GM12865 (cell line): ENCODE results near the gene OTUD4.
A peak's percentile ranks its signal among the peaks of the same experiment; 100 is the strongest.

Source experiments
- DNase-seq: peaks from one replicate; pipeline ENCODE4 v3.0.0; 2010; ENCODE audit warnings: low read depth
- H3K4me3 ChIP-seq: 2 replicates; pipeline ENCODE4 v1.5.1; 2011; ENCODE audit warnings: mild to moderate bottlenecking, low read depth, low read length, control low read depth
- TF ChIP-seq, protein P1 (sequence below): IDR thresholded peaks from 2 replicates; pipeline ENCODE4 v1.5.1; 2011; ENCODE audit warnings: low read length, control low read depth, low read depth, inconsistent platforms; ENCODE audit not compliant: insufficient read depth; ENCODE audit errors: missing control alignments

The OTUD4 gene

DNA sequence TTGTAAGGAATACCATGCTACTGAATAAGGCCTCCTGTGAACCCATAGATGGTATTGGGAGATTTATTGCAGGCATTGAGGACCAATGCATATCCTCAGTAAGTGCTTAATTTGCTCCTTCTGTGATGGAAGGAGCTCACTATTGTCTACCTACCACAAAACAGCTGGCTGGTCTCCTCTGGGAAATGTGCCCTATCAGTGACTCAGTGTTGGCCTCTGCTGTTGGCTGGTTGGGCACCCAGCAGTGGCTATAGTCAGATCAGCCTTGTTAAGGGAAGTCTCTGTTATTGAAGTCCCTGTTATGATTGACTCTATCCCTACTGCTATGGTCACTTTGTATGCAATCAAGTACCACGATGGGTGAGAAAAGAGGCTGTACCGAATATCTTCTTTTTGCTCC lies 27.5 kb upstream of the OTUD4 start:
- DNase-seq, result no peak
- TF ChIP-seq, protein P1, sequence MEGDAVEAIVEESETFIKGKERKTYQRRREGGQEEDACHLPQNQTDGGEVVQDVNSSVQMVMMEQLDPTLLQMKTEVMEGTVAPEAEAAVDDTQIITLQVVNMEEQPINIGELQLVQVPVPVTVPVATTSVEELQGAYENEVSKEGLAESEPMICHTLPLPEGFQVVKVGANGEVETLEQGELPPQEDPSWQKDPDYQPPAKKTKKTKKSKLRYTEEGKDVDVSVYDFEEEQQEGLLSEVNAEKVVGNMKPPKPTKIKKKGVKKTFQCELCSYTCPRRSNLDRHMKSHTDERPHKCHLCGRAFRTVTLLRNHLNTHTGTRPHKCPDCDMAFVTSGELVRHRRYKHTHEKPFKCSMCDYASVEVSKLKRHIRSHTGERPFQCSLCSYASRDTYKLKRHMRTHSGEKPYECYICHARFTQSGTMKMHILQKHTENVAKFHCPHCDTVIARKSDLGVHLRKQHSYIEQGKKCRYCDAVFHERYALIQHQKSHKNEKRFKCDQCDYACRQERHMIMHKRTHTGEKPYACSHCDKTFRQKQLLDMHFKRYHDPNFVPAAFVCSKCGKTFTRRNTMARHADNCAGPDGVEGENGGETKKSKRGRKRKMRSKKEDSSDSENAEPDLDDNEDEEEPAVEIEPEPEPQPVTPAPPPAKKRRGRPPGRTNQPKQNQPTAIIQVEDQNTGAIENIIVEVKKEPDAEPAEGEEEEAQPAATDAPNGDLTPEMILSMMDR, result no peak

DNA sequence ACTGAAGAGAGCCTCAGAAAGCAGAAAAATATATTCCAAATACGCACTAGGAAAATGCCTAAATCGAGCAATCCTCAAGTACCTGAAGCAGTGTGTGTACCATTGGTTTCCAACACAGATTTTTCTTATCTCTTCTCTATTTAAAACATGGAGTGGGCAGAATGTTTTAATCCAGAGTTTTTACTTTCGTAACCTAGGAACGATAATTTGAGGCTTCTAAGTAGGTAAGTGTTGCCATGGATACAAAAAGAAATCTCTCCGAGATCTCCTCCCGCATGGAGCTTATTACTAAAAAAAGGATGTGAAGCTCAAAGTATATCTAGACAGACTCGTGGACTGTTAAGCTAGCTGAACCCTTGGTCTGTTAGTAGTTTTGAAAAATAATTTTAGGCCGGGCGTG lies 23.0 kb upstream of the OTUD4 start:
- TF ChIP-seq, protein P1, result no peak
- H3K4me3 ChIP-seq, result no peak overlapping the region
- no peak for DNase-seq

More for the DNA sequence above, 27.5 kb upstream of the OTUD4 start:
- no peak overlapping the region for H3K4me3 ChIP-seq

DNA sequence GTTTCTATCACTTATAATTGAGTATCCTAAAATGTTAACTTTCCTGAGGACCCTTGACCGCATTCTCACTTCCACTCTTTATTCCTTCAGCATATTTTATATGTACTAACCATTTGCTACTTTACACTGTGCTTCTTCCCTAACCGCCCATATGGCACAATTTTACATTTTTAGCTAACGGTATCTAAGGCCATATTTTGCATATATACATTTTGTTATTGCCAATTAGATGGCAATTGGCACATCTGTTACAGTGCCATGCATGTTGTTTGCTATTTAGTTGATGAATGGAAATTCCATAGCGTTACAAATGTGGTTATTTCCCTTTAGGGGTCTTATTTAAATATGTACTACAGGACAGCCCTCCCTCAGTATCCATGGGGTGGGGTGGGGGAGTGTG lies 20.0 kb upstream of the OTUD4 start:
- TF ChIP-seq, protein P1, result no peak
- DNase-seq, result no peak
- H3K4me3 ChIP-seq, result no peak overlapping the region

DNA sequence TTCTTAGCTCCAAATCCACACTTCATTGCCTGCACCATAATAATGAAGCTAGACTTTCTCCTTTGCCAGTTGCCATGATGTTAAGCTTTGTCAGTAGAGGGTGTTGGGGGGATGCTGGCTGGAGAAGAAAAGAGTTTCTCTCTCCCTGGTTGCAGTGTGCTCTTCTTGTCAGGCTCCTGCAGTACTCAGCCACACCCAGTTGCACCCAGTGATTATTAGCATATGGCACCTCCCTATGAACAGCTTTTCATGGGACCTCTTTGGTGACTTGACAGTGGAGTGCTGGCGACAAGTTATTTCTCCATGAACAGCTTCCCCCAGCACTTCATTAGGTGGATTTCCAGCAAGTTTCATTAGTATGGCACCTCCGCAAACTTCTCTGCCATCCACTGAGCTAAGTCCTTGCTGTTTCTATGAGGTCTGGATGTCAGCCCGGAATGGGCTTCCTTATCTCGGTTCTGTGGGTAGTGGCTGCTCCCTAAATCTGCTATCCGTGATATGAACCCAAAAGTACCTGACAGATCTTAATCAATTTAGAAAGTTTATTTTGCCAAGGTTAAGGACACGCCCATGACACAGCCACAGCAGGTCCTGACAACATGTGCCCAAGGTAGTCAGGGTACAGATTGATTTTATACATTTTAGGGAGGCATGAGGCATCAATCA lies 18.8 kb upstream of the OTUD4 start:
- DNase-seq, result no peak
- no peak overlapping the region for H3K4me3 ChIP-seq
- TF ChIP-seq, protein P1, result no peak

DNA sequence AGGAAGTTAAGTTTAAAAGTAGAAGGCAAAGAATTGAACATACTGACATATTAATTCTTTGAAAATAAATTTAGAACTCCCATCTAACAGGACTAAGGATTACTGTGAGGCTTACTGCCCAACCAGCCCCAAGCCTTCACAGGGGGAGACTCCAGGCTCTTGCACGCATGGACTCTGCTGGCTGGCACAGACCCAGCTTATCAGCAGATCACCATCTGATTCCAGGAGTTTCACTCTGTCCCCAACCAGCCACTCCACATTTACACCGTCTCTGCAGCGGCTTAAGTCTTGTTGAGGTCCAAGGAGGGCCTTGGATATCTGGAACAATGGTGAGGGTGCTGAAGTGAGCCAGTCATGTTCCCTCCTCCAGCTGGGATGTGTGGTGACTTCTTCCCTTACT lies 16.4 kb upstream of the OTUD4 start:
- no peak for DNase-seq
- no peak overlapping the region for H3K4me3 ChIP-seq
- TF ChIP-seq, protein P1, result no peak

DNA sequence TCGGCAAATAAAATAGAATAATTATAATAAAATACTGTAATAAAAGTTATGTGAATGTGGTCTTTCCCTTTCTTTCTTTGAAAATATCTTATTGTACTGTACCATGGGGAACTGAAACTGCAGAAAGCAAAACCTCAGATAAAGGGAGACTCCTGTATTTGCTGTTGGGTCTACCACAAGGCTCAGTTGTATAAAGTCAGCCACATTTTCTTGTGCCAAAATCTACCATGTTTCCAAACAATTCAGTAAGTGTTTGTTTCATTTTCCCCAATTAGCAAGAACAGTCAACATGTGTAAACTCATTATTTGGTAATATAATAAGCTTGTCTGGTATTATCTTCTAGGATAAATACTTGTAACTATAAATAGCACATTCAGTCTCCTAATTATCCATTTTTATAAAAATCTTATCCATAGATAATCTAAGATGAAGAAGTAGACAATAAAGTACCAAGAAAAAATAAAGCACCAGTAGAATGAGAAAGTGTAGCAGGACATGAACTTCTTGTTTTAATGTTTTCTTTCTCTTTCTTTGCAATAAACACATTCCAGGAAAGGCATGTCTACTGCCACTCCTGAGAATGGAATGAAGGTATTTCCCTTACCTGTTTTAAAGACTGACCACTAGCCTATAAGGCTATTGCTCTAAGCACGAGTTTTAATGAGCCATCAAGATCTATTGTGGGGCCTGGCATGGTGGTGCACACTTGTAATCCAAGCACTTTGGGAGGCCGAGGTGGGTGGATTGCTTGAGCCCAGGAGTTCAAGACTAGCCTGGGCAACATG lies 15.0 kb upstream of the OTUD4 start:
- peak; percentile 80 for DNase-seq
- no peak overlapping the region for H3K4me3 ChIP-seq
- TF ChIP-seq, protein P1, result no peak
